Activated CD8-positive, alpha-beta T cell treated with anti-CD3 and anti-CD28 coated beads, Interleukin-2, amount 10 ng/mL, durations not matched to agents 7 days and 5 days (primary cell): ENCODE measurements around the gene PRKCZ. TPM values are rescaled to one million over a fixed set of nuclear protein-coding genes. Genes with fewer than 3 reads are reported as not detected.
A peak's percentile ranks its signal among the peaks of the same experiment; 100 is the strongest.

Experiments
- ATAC-seq: fragments of 150-1000 bp; cut with Tn5 transposase; one replicate; pipeline ENCODE4 v1.10.0; 2021; ENCODE audit warnings: moderate library complexity
- CTCF ChIA-PET: fragments of 350-600 bp; sonication (Branson Sonifier 250); formaldehyde crosslinking; loops from one replicate; lab custom pipeline; 2021; ENCODE audit warnings: antibody characterized with exemption; lab: Charles Lee
- POLR2A ChIA-PET: fragments of 350-600 bp; sonication (Branson Sonifier 250); formaldehyde crosslinking; loops from one replicate; lab custom pipeline; 2021; ENCODE audit warnings: antibody characterized with exemption; lab: Charles Lee
- DNase-seq: peaks from one replicate; pipeline ENCODE4 v3.0.0-alpha.2; 2020
- H3K27ac Mint-ChIP-seq: one replicate; pipeline ENCODE4 v1.8.0; 2021; ENCODE audit warnings: mild to moderate bottlenecking, mixed read lengths
- H3K27me3 Mint-ChIP-seq: one replicate; pipeline ENCODE4 v1.8.0; 2021; ENCODE audit warnings: low read depth, mixed read lengths
- H3K36me3 Mint-ChIP-seq: one replicate; pipeline ENCODE4 v1.8.0; 2021; ENCODE audit warnings: low read depth, mixed read lengths
- H3K4me1 Mint-ChIP-seq: one replicate; pipeline ENCODE4 v1.8.0; 2021; ENCODE audit warnings: low read depth, mixed read lengths
- H3K4me3 Mint-ChIP-seq: one replicate; pipeline ENCODE4 v1.8.0; 2021; ENCODE audit warnings: mild to moderate bottlenecking, mixed read lengths
- H3K9me3 Mint-ChIP-seq: one replicate; pipeline ENCODE4 v1.8.0; 2022; ENCODE audit warnings: mixed read lengths; ENCODE audit not compliant: insufficient read depth
- total RNA-seq, 2 experiments: library from RNA; stranded (reverse); gene quantifications; one replicate each; pipeline ENCODE4 v1.2.3, GENCODE V29; 2021

PRKCZ gene
- total RNA-seq, 2 experiments from 2014 or later = 11.4 to 12.9 TPM

DNA sequence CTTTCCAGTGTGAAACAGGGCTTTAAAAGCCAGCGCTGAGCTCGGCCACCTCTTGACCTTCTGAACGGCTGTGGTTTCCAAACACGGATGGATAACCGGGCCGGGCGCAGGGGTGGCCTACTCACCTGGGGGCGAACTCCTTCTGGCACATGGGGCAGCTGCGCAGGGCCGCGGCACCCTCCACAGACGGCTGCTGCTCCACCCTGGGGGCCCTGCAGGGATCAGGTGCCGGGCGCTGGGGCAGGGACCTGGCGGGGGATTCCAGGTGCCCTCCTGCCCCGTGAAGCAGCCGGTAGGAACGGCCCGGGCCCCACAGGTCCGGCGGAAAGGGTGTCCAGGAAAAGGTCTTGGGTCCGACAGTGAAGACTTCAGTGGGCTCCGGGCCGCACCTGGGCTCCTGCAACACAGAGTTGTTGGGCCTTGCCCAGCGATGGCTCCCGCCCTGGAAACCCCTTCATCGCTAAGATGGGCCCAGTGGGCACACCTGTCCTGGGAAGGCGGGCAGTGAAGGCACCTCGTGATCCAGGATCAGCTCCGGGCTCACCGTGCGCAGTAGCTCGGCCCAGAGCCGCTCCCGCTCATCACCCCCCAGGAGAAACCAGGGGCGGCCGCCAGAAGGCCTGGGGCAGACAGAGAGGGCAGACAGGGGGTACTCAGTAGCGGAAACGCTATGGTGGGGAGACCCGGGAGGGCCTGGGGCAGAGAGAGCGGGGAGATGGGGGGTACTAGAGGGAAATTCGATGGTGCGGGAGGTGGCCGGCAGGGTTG is 143.5 kb downstream of the PRKCZ start:
- Mint-ChIP-seq H3K4me3 (peak overlapping the region; percentile 71), H3K36me3 (peaks cover 8% of the 10 kb centered on the region), H3K27me3 (no peaks in the 10 kb centered on the region), H3K9me3 (no peaks in the 10 kb centered on the region), H3K27ac (peak overlapping the region; percentile 72), H3K4me1 (peaks cover 39% of the 10 kb centered on the region)
- no peak for ATAC-seq
- ChIA-PET CTCF (interaction anchor here (7.6 kb wide), 1 partner anchor 188 kb away, joined by 259 read pairs; no protein-coding TSS in a partner anchor), POLR2A (interaction anchor here (0.6 to 2.0 kb wide), 4 partner anchors 9 to 198 kb away, joined by 3 to 10 read pairs (median 5); partner anchors contain the start of genes MORN1 and RER1)
- DNase-seq = no peak

- peak within 1 kb of the TSS; percentile 93 for H3K27ac Mint-ChIP-seq
- H3K4me1 Mint-ChIP-seq = peaks cover 43% of the 10 kb centered on the region
- H3K4me3 Mint-ChIP-seq = peak within 1 kb of the TSS; percentile 81
- ATAC-seq (peak; percentile 64), DNase-seq (peak; percentile 80)
- no peaks in the 10 kb centered on the region for H3K9me3 Mint-ChIP-seq
- H3K36me3 Mint-ChIP-seq = peaks cover 8% of the 10 kb centered on the region
- H3K27me3 Mint-ChIP-seq = no peaks in the 10 kb centered on the region
- POLR2A ChIA-PET = interaction anchor here (0.6 to 2.1 kb wide), 22 partner anchors 8 to 362 kb away, joined by 3 to 31 read pairs (median 4); partner anchors contain the start of genes MORN1, RER1, SKI and TNFRSF14
- CTCF ChIA-PET = interaction anchor here (0.6 to 7.6 kb wide), 48 partner anchors 10 to 391 kb away, joined by 3 to 259 read pairs (median 5); partner anchors contain the start of genes MORN1, PANK4, RER1 and SKI
Observed at GRCh38 chr1:2194319-2194897, 144.2 kb downstream of the PRKCZ start, which contains the start of gene FAAP20. TSS of gene FAAP20 (minus strand) at chr1:2194772. CDS start at chr1:2194749, 23 bp downstream.

- ChIA-PET POLR2A (interaction anchor here (0.7 to 2.1 kb wide), 21 partner anchors 9 to 361 kb away, joined by 3 to 31 read pairs (median 4); partner anchors contain the start of genes MORN1, RER1, SKI and TNFRSF14), CTCF (interaction anchor here (0.6 to 7.6 kb wide), 48 partner anchors 9 to 391 kb away, joined by 3 to 259 read pairs (median 5); partner anchors contain the start of genes MORN1, PANK4, RER1 and SKI)
- H3K27me3 Mint-ChIP-seq = no peaks in the 10 kb centered on the region
- H3K4me3 Mint-ChIP-seq = peak overlapping the region; percentile 81
- DNase-seq = peak; percentile 92
- peak overlapping the region; percentile 93 for H3K27ac Mint-ChIP-seq
- H3K9me3 Mint-ChIP-seq = no peaks in the 10 kb centered on the region
- peak; percentile 81 for ATAC-seq
- H3K4me1 Mint-ChIP-seq = peaks cover 46% of the 10 kb centered on the region
- peaks cover 8% of the 10 kb centered on the region for H3K36me3 Mint-ChIP-seq
Observed at GRCh38 chr1:2194898-2195673, 144.9 kb downstream of the PRKCZ start.

DNA sequence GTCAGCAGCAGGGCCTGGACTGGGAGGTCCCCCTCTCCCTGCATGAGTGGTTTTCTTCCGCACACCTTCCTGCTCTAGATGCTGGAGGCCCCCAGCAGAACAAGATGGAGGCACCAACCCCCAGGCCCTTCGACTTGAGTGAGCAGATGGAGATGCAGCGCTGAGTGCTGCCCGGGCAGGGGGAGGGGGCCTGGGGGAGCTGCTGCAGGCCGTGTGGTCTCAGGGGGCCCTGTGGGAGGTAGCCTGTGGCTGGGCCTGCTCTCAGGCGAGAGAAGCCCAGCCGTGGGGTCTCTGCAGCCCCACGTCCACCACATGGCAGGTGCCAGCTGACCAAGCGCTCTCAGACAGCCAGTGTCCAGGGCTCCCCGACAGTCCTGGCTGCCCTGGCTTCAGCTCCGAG is 145.6 kb downstream of the PRKCZ start:
- Mint-ChIP-seq H3K4me1 (peaks cover 44% of the 10 kb centered on the region), H3K9me3 (no peaks in the 10 kb centered on the region), H3K36me3 (peaks cover 8% of the 10 kb centered on the region), H3K27ac (peak overlapping the region; percentile 93), H3K27me3 (no peaks in the 10 kb centered on the region), H3K4me3 (no peak overlapping the region)
- no peak for DNase-seq
- ATAC-seq = no peak
- ChIA-PET POLR2A (interaction anchor here (1.1 to 2.1 kb wide), 8 partner anchors 16 to 192 kb away, joined by 3 to 31 read pairs (median 4); no protein-coding TSS in a partner anchor), CTCF (interaction anchor here (1.2 to 7.6 kb wide), 15 partner anchors 9 to 352 kb away, joined by 3 to 259 read pairs (median 12); partner anchors contain the start of genes MORN1, RER1 and SKI)

- Mint-ChIP-seq H3K27me3 (no peaks in the 10 kb centered on the region), H3K27ac (no peak overlapping the region), H3K9me3 (no peaks in the 10 kb centered on the region), H3K4me3 (no peak overlapping the region), H3K36me3 (peaks cover 3% of the 10 kb centered on the region), H3K4me1 (peaks cover 38% of the 10 kb centered on the region)
- ChIA-PET POLR2A (interaction anchor here (1.0 kb wide), 1 partner anchor 184 kb away, joined by 4 read pairs; no protein-coding TSS in a partner anchor), CTCF (interaction anchor here (1.1 to 7.6 kb wide), 3 partner anchors 23 to 185 kb away, joined by 4 to 259 read pairs (median 4); no protein-coding TSS in a partner anchor)
- ATAC-seq = no peak
- DNase-seq = no peak
Observed at GRCh38 chr1:2196901-2197638, 146.9 kb downstream of the PRKCZ start.

DNA sequence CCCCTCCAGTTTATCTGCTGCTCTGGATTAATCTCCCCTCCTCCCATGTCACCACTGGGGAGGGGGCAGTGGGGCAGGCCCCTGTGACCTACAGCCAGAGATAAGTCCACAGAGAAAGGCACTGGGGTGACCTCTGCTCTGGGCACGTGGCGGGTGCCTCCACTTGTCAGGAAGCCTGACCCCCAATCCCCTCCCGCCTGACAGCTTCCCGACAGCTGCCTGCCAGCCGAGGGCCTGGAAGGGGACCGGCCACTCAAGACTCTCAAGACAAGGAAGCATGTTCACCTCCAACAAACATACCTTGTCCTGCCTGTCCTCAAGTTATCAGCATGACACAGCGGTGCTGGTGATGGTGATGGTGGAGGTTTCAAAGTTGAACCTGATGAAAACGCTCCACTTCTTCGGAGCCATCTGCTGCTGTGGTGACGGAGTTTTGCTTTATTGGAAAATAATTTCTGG is 147.5 kb downstream of the PRKCZ start:
- Mint-ChIP-seq H3K4me1 (peaks cover 37% of the 10 kb centered on the region), H3K27me3 (no peaks in the 10 kb centered on the region), H3K4me3 (no peak overlapping the region), H3K36me3 (peaks cover 3% of the 10 kb centered on the region), H3K9me3 (no peaks in the 10 kb centered on the region), H3K27ac (peak overlapping the region; percentile 71)
- CTCF ChIA-PET = interaction anchor here (1.1 to 7.6 kb wide), 3 partner anchors 23 to 184 kb away, joined by 4 to 259 read pairs (median 4); no protein-coding TSS in a partner anchor
- no peak for ATAC-seq
- DNase-seq = no peak
- POLR2A ChIA-PET = interaction anchor here (1.0 kb wide), 1 partner anchor 184 kb away, joined by 4 read pairs; no protein-coding TSS in a partner anchor

DNA sequence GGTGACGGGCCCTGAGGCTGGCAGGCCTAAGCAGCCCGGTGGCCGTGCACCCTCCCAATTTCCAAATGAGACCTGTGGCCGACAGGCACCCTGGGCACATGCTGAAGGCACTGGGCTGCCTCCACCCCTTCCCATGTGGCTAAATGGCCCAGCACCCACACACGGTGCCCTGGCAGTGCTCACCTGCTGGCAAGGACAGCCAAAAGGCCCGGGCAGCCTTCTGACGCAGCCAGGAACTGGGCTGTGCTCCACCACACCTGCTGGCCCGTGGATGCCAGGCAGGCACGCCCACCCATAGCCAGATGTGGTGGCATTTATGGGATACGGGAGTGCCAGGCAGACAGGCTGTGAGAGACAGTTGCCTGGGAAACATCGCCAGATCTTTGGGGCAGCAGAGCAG is 148.4 kb downstream of the PRKCZ start:
- DNase-seq = no peak
- Mint-ChIP-seq H3K36me3 (no peaks in the 10 kb centered on the region), H3K9me3 (no peaks in the 10 kb centered on the region), H3K27me3 (no peaks in the 10 kb centered on the region), H3K4me1 (peaks cover 34% of the 10 kb centered on the region), H3K4me3 (peak overlapping the region; percentile 89), H3K27ac (peak overlapping the region; percentile 87)
- ChIA-PET POLR2A (interaction anchor here (1.0 to 1.9 kb wide), 3 partner anchors 30 to 117 kb away, joined by 3 to 6 read pairs (median 5); no protein-coding TSS in a partner anchor), CTCF (interaction anchor here (0.9 to 7.6 kb wide), 7 partner anchors 7 to 183 kb away, joined by 3 to 259 read pairs (median 4); no protein-coding TSS in a partner anchor)
- ATAC-seq = no peak

DNA sequence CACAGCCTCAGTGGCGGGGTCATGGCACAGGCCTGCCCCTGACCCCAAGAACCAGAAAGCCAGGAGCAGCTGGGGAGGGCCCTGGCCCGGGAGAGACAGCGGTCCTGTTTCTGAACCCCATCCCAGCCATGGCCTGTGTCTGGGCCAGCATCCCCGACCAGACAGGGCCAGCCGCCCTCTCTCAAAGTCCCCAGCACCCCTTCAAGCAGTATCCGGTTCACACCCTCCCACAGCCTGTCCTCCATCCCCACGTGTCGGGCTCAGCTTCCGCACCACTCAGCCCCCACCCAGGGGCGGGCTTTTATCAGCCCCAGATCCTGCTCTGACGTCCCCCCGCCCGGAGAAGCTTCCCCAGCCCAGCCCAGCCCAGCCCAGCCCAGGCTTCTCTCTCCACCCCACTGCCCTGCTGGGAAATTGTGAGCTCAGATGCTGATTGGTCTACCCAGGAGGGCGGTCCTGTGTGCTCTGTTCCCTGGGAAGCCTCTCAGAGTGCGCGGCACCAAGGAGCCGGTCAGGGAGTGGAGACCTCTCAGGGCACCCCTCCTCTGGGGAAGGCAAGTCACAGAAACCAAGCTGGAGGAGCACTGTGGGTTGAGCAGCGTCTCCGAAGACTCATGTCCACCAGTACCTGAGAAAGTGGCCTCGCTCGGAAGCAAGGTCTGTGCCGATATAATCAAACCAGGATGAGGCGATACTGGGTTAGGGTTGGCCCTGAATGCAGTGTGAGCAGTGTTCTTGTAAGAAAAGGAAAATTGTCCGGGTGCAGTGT is 149.0 kb downstream of the PRKCZ start:
- DNase-seq (peak; percentile 95), ATAC-seq (peak; percentile 69)
- POLR2A ChIA-PET = interaction anchor here (0.7 to 1.9 kb wide), 5 partner anchors 9 to 183 kb away, joined by 3 to 6 read pairs (median 5); no protein-coding TSS in a partner anchor
- H3K4me3 Mint-ChIP-seq = peak overlapping the region; percentile 89
- peak overlapping the region; percentile 87 for H3K27ac Mint-ChIP-seq
- H3K36me3 Mint-ChIP-seq = no peaks in the 10 kb centered on the region
- H3K4me1 Mint-ChIP-seq = peaks cover 34% of the 10 kb centered on the region
- no peaks in the 10 kb centered on the region for H3K27me3 Mint-ChIP-seq
- no peaks in the 10 kb centered on the region for H3K9me3 Mint-ChIP-seq
- CTCF ChIA-PET = interaction anchor here (0.9 to 7.6 kb wide), 8 partner anchors 8 to 183 kb away, joined by 3 to 259 read pairs (median 4); no protein-coding TSS in a partner anchor

DNA sequence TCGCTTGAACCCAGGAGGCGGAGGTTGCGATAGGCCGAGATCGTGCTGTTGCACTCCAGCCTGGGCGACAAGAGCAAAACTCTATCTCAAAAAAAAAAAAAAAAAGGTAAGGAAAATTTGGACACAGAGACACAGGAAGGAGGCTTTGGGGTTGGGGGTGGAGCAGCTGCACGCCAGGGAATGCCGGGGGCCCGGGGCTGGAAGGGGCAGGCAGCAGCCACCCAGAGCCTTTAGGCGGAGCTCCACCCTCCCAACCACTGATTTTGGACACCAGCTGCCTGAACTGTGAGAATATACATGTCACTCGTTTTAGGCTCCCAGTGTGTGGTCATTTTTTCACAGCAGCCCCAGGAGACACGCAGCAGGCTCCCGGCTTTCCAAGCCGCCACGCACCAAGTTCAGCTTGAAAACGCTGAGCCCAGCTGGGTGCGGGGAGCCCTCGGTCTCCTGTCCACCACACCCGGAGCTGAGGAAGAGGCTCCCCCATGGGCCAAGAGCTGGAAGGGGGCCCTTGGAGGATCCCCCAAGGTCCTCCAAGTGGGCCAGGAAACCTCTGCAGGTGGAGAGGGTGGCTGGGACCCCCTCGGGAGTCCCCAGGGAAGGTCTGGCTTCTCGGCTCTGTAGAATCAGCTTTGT is 150.2 kb downstream of the PRKCZ start:
- peak overlapping the region; percentile 89 for H3K4me3 Mint-ChIP-seq
- CTCF ChIA-PET = interaction anchor here (0.9 to 7.6 kb wide), 4 partner anchors 26 to 182 kb away, joined by 3 to 259 read pairs (median 4); no protein-coding TSS in a partner anchor
- H3K36me3 Mint-ChIP-seq = no peaks in the 10 kb centered on the region
- H3K27me3 Mint-ChIP-seq = no peaks in the 10 kb centered on the region
- DNase-seq (no peak), ATAC-seq (no peak)
- no peaks in the 10 kb centered on the region for H3K9me3 Mint-ChIP-seq
- peaks cover 34% of the 10 kb centered on the region for H3K4me1 Mint-ChIP-seq
- POLR2A ChIA-PET = interaction anchor here (1.5 to 1.7 kb wide), 2 partner anchors 10 to 28 kb away, joined by 5 to 6 read pairs; no protein-coding TSS in a partner anchor
- no peak overlapping the region for H3K27ac Mint-ChIP-seq
